Umbilical cord (tissue), 2 donors: ENCODE results near the gene EIF4G3. TPM values are rescaled to one million over a fixed set of nuclear protein-coding genes. Genes with fewer than 3 reads are reported as not detected.
"Not testable (repeated sequence)": the region's sequence is repeated elsewhere in the genome, so short reads cannot be mapped to it uniquely, and the experiment has no call there.

Experiments
- DNase-seq: peaks from one replicate; pipeline ENCODE4 v3.0.0-alpha.2; 2015; ENCODE audit warnings: low spot score
- total RNA-seq: library from RNA; depleted of rRNA; stranded (reverse); fragments of >200 nt; gene quantifications from one replicate; pipeline ENCODE4 v1.2.3, GENCODE V29; 2014; ENCODE audit warnings: low replicate concordance; ENCODE audit not compliant: insufficient read depth

Gene EIF4G3
- total RNA-seq, 1 donor from 2014 or later = 30.3 TPM

DNA sequence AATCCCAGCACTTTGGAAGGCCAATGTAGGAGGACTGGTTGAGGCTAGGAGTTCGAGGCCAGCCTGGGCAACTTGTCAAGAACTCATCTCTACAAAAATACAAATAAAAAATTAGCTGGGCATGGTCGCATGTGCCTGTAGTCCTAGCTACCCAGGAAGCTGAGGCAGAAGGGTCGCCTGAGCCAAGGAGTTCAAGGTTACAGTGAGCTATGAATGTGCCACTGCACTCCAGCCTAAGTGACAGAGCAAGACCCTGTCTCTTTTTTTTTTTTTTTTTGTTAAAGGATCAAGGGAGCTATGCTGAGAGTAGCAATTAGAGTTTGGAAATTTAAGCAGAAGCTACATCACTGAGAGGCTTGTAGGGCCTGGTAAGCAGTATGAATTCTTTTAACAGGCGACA lies 70.9 kb downstream of the EIF4G3 start:
- no peak for DNase-seq

DNA sequence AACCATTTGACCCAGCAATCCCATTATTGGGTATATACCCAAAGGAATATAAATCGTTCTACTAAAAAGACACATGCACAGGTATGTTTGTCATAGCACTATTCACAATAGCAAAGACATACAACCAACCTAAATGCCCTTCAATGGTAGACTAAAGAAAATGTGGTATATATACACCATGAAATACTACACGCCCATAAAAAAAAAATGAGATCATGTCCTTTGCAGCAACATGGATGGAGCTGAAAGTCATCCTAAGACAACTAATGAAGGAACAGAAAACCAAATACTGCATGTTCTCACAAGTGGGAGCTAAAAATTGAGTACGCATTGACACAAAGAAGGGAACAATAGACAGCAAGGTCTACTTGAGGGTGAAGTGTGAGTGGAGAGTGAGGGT lies 72.0 kb downstream of the EIF4G3 start:
- no peak for DNase-seq

DNA sequence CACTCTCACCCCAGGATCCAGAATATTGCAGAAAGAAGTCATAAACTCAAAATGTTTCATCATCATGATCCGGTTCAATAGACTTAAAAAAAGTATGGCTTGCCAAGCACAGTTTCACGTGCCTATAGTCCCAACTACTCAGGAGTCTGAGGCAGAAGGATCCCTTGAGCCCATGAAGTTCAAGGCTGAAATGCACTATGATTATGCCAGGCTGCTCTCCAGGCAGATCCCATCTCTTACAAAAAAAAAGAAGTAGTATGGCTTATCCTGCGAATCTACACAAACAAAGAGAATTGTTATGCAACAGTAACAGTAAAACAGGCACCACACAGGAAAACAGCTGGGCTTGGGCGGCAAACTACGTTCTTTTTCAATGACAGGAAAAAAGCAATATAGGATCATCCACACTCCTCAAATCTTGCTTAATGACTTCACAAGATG lies 76.2 kb downstream of the EIF4G3 start:
- DNase-seq = no peak

DNA sequence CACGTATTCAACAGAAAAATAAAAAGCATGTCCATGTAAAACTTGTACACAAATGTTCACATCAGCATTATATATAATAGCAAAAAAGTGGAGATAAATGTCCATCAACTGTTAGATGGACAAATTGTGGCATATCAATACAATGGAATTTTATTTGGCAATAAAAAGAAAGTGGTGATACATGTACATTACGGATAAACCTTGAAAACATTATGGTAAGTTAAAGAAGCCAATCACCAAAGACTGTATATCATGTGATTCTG lies 76.9 kb downstream of the EIF4G3 start:
- DNase-seq = no peak

DNA sequence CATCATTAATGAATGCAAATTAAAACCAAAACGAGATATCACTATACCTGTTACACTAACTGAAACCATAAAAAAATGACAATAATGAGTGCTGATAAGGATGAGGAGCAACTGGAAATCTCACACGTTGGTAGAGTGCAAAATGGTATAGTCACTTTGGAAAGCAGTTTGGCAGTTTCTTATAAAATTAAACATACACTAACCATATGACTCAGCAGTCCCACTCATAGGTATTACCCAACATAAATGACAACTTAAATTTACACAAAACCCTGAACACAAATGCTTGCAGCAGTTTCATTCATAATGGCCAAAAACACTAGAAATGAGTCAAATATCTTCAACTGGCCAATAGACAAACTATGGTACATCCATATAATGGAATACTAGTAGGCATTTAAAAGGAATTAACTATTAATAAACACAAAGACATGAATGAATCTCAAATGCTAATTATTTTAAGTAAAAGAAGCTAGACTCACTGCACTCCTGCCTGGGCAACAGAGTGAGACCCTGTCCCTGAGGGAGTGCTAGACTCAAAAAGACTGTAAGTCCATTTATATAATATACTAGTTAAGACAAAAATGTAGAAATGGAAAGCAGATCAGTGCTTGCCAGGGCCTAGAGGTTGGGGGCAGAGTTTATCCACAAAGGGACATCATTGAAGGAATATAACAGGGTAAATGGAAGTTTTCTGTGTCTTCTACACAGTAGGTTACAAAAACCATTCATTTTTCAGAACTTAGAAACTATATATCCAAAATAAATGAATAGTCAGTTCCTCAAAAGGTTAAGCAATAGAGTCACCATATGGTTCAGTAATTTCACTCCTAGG lies 77.4 kb downstream of the EIF4G3 start:
- no peak for DNase-seq

DNA sequence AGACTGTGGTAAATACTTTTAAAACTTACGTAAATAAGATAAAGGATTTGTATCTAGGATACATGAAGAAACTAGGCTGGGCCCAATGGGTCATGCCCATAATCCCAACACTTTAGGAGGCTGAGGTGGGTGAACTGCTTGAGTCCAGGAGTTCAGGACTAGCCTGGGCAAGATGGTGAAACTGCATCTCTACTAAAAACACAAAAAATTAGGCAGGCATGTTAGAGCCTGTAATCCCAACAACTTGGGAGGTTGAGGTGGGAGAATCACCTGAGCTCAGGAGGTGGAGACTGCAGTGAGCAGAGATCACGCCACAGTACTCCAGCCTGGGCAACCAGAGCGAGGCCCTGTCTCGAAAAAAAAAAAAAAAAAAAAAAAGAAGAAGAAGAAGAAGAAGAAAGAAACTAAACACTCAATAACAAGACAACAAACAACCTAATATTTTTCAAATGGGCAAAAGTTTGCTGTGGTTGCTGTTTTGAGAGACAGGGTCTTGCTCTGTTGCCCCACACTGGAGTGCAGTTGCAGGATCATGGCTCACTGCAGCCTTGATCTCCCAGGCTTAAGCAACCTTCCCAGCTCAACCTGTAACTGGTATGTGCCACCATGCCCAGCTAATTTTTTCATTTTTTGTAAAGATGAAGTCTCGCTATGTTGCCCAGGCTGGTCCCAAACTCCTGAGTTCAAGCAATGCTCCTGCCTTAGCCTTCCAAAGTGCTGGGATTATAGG lies 78.3 kb downstream of the EIF4G3 start:
- DNase-seq = no peak

DNA sequence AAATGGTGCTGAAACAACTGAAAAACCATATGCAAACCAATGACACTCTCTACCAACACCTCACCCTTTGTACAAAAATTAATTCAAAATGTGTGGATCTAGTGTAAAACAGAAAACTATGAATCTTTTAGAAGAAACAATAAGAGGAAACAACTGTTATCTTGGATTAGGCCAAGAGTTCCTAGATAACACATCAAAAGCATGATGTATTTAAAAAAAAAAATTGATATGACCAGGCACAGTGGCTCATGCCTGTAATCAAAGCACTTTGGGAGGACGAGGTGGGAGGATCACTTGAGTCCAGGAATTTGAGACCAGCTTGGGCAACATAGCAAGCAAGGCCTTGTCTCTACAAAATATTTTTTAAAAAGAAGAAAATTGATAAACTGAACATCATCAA lies 79.0 kb downstream of the EIF4G3 start:
- DNase-seq = no peak

DNA sequence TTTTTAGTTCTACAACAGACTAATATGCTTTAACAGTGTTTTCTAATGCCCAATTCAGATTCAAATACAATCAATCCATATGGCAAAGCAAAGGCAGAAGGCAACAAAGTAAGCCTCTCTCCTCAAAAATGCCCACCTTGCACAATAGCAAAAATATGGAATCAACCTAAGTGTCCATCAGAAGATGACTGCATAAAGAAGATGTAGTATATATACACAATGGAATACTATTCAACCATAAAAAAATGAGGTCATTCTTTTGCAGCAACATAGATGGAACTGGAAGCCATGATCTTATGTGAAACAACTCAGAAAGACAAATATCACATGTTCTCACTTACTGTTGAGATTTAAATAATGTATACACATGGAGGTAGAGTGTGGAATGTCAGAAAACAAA lies 80.7 kb downstream of the EIF4G3 start:
- DNase-seq = no peak

DNA sequence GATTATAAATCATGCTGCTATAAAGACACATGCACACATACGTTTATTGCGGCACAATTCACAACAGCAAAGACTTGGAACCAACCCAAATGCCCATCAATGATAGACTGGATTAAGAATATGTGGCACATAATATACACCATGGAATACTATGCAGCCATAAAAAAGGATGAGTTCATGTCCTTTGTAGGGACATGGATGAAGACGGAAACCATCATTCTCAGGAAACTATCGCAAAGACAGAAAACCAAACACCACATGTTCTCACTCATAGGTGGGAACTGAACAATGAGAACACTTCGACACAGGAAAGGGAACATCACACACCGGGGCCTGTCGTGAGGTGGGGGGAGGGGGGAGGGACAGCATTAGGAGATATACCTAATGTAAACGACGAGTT lies 82.4 kb downstream of the EIF4G3 start:
- DNase-seq = not testable (repeated sequence)

DNA sequence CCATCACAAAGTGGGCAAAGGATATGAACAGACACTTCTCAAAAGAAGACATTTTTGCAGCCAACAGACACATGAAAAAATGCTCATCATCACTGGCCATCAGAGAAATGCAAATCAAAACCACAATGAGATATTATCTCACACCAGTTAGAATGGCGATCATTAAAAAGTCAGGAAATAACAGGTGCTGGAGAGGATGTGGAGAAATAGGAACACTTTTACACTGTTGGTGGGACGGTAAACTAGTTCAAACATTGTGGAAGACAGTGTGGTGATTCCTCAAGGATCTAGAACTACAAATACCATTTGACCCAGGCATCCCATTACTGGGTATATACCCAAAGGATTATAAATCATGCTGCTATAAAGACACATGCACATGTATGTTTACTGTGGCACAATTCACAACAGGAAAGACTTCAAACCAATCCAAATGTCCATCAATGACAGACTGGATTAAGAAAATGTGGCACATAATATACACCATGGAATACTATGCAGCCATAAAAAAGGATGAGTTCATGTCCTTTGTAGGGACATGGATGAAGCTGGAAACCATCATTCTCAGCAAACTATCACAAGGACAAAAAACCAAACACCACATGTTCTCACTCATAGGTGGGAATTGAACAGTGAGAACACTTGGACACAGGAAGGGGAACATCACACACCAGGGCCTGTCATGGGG lies 83.3 kb downstream of the EIF4G3 start:
- not testable (repeated sequence) for DNase-seq

DNA sequence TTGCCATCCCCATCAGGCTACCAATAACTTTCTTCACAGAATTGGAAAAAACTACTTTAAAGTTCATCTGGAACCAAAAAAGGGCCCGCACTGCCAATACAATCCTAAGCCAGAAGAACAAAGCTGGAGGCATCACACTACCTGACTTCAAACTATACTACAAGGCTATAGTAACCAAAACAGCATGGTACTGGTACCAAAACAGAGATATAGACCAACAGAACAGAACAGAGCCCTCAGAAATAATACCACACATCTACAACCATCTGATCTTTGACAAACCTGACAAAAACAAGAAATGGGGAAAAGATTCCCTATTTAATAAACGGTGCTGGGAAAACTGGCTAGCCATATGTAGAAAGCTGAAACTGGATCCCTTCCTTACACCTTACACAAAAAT lies 84.2 kb downstream of the EIF4G3 start:
- DNase-seq = not testable (repeated sequence)

DNA sequence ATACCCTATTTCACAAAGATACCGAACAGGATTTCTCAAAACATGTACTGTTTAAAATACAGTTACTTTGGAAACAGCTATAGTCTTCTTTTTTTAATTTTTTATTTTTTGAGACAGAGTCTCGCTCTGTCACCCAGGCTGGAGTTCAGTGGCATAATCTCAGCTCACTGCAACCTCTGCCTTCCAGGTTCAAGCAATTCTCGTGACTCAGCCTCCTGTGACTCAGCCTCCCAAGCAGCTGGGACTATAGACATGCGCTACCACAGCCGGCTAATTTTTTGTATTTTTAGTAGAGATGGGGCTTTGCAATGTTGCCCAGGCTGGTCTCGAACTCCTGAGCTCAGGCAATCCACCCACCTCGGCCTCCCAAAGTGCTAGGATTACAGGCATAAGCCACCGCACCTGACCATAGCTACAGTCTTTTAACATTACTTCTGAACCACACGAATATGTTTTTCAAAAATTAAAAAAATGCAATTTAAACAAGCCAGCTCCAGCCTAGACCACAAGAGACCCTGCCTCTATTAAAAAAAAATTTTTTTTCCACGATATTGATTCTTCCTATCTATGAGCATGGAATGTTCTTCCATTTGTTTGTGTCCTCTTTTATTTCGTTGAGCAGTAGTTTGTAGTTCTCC lies 85.5 kb downstream of the EIF4G3 start:
- DNase-seq = peak; percentile 48

DNA sequence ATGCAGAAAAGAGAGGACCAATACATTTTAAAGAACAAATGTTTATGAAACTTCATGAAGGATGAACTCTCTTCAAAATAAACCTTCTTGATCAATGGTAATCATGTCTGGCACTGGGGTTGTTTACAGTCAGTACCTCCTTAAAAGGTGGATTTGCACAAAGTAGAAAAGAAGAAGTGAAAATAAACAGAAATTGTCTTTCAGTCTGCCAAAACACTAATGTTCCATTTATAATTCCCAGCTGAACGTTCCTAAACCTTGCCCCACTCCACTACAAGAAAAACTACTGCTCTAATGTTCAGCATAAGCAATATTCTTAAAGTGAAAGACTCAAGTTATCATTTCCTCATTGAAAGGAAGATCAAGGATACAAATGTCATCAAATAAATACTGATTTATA lies 86.2 kb downstream of the EIF4G3 start:
- peak; percentile 51 for DNase-seq

DNA sequence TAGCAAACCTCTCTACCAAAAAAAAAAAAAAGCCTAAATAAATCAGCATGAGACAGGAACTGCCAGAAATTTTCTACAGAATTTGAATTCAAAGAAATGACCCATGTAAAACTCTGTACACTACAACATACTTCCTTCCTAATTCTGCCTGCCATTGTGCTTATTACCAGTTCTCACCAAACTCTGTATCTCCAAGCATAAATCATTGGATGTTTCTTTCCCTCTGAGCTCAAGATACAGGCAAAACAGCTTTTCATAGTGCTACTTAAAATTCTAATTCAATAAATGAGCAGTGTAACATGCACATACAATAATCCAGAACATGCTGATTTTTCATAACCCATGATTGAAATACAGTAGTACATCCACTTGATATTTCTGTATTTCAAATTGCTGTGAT lies 87.0 kb downstream of the EIF4G3 start:
- DNase-seq = no peak

DNA sequence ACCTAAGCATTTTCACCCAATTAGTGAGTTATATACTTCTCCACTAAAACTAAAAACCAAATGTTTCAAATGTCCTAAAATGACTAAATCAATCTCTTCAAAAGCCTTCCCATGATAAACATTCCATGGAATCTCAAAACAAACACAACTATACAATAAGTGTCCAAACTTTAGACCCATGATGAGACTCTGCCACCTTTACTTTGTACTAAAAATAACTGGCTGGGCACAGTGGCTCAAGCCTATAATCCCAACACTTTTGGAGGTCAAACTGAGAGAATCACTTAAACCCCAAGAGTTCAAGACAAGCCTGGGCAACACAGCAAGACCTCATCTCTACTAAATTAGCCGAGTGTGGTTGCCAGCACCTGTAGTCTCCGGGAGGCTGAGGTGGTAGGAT lies 87.4 kb downstream of the EIF4G3 start:
- DNase-seq = no peak

DNA sequence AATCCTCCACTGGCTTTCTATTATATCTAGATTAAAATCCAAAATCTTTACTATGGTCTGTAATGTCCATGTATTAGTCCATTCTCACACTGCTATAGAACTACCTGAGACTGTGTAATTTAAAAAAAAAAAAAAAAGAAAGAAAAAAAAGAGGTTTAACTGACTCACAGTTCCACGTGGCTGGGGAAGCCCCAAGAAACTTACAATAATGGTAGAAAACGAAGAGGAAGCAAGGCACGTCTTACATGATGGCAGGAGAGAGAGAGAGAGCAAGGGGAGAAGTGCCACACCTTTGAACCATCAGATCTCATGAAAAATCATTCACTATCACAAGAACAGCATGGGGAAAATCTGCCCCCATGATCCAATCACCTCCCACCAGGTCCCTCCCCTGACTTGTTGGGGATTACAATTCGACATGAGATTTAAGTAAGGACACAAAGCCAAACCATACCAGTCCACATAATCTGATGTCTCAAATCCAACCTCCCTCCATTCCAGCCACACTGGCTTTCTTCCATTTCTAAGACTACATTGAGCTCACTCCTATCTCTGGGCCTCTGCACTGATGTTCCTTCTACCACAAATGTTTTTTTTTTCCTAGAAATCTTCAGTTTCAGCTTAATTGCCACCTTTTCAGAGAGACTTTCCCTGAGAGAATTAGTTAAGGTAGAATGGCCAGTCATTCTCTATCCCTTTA lies 92.4 kb downstream of the EIF4G3 start:
- peak; percentile 66 for DNase-seq

DNA sequence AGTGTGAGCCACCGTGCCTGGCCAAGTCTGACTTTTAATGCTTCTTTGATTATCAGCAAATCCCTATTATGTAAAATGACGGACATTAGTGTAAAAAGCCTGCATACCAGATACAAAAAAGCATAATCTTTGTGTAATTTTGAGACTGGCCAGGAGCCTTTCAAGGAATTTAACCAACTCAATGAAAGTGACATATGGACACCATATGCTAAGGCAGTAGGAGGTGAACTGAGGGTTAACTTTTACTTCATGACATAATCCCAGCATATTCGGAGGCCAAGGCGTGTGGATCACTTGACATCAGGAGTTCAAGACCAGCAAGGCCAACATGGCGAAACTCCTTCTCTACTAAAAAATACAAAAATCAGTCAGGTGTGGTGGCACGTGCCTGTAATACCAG lies 94.6 kb downstream of the EIF4G3 start:
- peak; percentile 45 for DNase-seq

DNA sequence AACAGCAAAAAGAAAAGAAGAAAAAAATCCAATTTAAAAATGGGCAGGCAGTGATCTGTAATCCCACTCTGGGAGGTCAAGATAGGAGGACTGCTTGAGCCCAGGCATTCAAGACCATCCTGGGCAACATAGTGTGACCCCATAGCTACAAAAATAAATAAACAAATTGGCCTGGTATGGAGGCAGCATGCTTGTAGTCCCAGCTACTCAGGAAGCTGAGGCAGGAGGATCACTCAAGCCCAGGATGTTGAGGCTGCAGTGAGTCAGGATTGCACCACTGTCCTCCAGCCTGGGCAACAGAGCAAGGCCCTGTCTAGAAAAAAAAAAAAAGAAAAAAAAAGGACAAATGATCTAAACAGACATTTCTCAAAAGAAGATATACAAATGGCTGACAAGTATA lies 99.6 kb downstream of the EIF4G3 start:
- DNase-seq = no peak

DNA sequence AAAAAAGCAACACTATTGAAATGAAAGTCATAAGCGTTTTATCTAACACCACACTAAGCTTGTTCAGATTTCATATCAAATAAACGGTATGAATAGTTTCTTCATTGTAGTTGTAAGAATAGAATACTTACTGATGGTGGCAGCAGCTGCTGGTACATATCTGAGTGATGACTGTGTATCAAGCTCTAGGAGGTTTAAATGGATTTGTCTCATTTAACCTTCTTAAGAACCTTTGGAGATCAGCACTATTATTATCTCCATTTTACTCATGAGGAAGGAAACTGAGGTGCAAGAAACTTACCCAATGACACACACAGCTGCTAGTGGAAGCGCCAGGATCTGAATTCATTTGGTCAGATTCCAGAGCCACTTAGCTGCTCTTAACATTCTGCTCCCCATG lies 104.0 kb downstream of the EIF4G3 start:
- no peak for DNase-seq

DNA sequence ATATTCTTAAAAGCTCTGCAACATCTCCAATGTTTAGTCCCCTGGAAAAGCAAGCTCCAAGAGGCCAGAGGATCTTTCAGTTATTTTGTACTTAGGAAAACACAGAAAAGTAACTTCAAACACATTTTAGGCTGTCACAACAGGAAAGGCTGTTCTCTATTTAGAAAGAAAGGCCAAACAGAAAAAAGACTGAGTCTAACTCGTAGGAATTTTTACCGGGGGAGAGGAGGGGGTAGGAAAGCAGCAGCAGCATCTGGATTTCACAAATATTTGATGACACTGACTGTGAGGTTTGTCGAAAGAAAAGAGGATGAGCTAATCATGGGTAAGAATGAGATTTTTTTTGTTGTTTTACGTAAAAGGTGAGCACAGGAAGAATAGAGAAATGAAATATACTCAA lies 107.1 kb downstream of the EIF4G3 start:
- DNase-seq = peak; percentile 80

DNA sequence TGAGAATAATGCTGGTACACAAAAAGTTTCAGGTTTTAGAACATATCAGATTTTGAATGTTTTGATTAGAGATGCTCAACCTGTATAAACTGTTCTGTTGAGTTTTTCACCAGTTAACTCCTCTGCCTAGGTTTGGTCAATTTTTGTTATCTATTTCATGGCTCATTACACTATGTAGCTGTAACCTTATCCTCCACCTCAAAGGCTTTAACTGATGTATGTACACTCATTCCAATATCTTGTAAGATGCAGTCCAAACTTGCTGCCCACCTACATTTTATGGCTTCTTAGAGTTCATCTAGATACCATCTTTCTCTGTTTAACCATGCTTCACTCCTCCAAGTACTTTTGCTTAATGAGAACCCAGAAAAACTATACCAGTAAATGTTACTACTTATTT lies 107.8 kb downstream of the EIF4G3 start:
- no peak for DNase-seq
